ENCODE results near the gene CMSS1. TPM values are rescaled to one million over a fixed set of nuclear protein-coding genes. Genes with fewer than 3 reads are reported as not detected.

Gene CMSS1
- total RNA-seq, 4 donors from 2014 or later, result 9.2 to 18.5 (median 12.9) TPM

GRCh38 chr3:99845331-99845730, 27.7 kb downstream of the CMSS1 start:
- Histone ChIP-seq H3K4me3 (no peak overlapping the region), H3K9me3 (no peaks in the 10 kb centered on the region), H3K4me1 (peaks cover 0 to 42% (median 8%) of the 10 kb centered on the region in 3 donors), H3K27me3 (no peaks in the 10 kb centered on the region), H3K27ac (peak overlapping the region in 3 of 4 donors; percentile 75 to 79 (median 78)), H3K36me3 (peaks cover 0 to 2% (median 0%) of the 10 kb centered on the region in 3 donors)
- no peak for DNase-seq
- 63 to 70% methylated on average over 4 of the region's 4 CpGs for WGBS, 2 donors
- TF ChIP-seq, protein P1, sequence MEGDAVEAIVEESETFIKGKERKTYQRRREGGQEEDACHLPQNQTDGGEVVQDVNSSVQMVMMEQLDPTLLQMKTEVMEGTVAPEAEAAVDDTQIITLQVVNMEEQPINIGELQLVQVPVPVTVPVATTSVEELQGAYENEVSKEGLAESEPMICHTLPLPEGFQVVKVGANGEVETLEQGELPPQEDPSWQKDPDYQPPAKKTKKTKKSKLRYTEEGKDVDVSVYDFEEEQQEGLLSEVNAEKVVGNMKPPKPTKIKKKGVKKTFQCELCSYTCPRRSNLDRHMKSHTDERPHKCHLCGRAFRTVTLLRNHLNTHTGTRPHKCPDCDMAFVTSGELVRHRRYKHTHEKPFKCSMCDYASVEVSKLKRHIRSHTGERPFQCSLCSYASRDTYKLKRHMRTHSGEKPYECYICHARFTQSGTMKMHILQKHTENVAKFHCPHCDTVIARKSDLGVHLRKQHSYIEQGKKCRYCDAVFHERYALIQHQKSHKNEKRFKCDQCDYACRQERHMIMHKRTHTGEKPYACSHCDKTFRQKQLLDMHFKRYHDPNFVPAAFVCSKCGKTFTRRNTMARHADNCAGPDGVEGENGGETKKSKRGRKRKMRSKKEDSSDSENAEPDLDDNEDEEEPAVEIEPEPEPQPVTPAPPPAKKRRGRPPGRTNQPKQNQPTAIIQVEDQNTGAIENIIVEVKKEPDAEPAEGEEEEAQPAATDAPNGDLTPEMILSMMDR (IDR thresholded peaks at IDR 0.05), result no peak
- TF ChIP-seq POLR2A (IDR thresholded peaks at IDR 0.05), result no peak
- intact Hi-C loops (cut with DNase I), result loop anchor here (10.0 kb wide), 1 partner anchor 219 kb away; no protein-coding TSS in a partner anchor

DNA sequence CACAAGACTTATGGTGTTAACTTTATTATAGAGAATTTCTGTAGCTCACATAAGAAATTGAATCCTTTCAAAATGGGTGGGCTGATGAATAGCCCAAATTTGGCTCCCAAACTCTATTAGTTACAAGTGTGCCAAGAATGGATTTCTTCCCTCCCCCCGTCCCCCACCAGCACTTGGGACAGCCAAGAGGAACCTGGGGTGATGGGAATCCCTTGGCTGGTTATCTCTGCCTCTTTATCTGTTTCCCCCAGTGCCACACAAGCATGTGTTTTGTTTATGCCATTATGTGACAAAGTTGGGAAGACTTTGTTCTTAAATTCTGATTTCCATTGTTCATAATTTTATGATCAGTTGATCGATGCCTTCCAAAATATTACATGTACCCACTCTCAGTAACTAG, 28.3 kb downstream of the CMSS1 start:
- no peak for TF ChIP-seq POLR2A (IDR thresholded peaks at IDR 0.05)
- TF ChIP-seq, protein P1 (IDR thresholded peaks at IDR 0.05), result no peak
- intact Hi-C loops (cut with DNase I), result loop anchor here (10.0 kb wide), 1 partner anchor 219 kb away; no protein-coding TSS in a partner anchor
- H3K4me3 ChIP-seq, result no peak overlapping the region
- H3K27me3 ChIP-seq, result no peaks in the 10 kb centered on the region
- peaks cover 0 to 6% (median 0%) of the 10 kb centered on the region in 3 donors for H3K36me3 ChIP-seq
- peak overlapping the region in 3 of 4 donors; percentile 75 to 79 (median 78) for H3K27ac ChIP-seq
- peaks cover 0 to 42% (median 8%) of the 10 kb centered on the region in 3 donors for H3K4me1 ChIP-seq
- WGBS, 2 donors, result 47 to 74% methylated on average over 1 to 2 of the region's 2 CpGs
- no peak for DNase-seq
- no peaks in the 10 kb centered on the region for H3K9me3 ChIP-seq

GRCh38 chr3:99846477-99847160, 29.0 kb downstream of the CMSS1 start:
- no peaks in the 10 kb centered on the region for H3K9me3 ChIP-seq
- TF ChIP-seq, protein P1 (IDR thresholded peaks at IDR 0.05), result no peak
- TF ChIP-seq POLR2A (IDR thresholded peaks at IDR 0.05), result no peak
- no peak overlapping the region for H3K4me3 ChIP-seq
- DNase-seq, result no peak
- peak overlapping the region in 3 of 4 donors; percentile 75 to 79 (median 78) for H3K27ac ChIP-seq
- peaks cover 0 to 6% (median 0%) of the 10 kb centered on the region in 3 donors for H3K36me3 ChIP-seq
- H3K27me3 ChIP-seq, result no peaks in the 10 kb centered on the region
- peaks cover 0 to 42% (median 8%) of the 10 kb centered on the region in 3 donors for H3K4me1 ChIP-seq
- intact Hi-C loops (cut with DNase I), result loop anchor here (10.0 kb wide), 1 partner anchor 218 kb away; no protein-coding TSS in a partner anchor
- WGBS, 2 donors, result 35 to 53% methylated on average over 6 of the region's 6 CpGs

- peaks cover 0 to 6% (median 0%) of the 10 kb centered on the region in 3 donors for H3K36me3 ChIP-seq
- peaks cover 0 to 35% (median 8%) of the 10 kb centered on the region in 3 donors for H3K4me1 ChIP-seq
- DNase-seq, result no peak
- H3K4me3 ChIP-seq, result no peak overlapping the region
- no peaks in the 10 kb centered on the region for H3K9me3 ChIP-seq
- TF ChIP-seq, protein P1 (IDR thresholded peaks at IDR 0.05), result no peak
- no peak for TF ChIP-seq POLR2A (IDR thresholded peaks at IDR 0.05)
- peak overlapping the region in 3 of 4 donors; percentile 8 to 30 (median 18) for H3K27ac ChIP-seq
- H3K27me3 ChIP-seq, result no peaks in the 10 kb centered on the region
- 85 to 93% methylated on average over 6 of the region's 6 CpGs for WGBS, 2 donors
- intact Hi-C loops (cut with DNase I), result loop anchor here (10.0 kb wide), 1 partner anchor 216 kb away; no protein-coding TSS in a partner anchor
Observed at GRCh38 chr3:99848433-99848832, 30.8 kb downstream of the CMSS1 start.

DNA sequence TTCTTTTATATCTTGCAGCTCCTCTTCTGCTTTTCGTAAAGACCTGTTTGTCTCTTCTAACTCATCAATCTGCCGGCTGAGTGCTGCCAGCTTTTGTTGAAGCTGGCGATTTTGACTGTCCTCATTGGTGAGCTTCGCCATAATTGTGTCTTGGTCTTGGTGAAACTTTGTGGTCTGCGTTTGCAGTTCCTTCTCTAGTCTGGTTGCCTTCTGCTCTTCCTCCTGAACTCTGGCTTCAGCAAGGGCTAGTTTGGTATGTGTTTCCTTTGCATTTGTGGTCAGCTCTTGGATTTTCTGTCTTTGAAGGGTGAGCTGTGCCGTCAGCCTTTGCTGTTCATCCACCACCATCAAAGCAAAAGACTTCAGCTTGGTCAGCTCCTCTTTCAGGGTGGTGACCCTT, 32.9 kb downstream of the CMSS1 start:
- Histone ChIP-seq H3K27me3 (no peaks in the 10 kb centered on the region), H3K4me1 (peaks cover 0 to 13% (median 4%) of the 10 kb centered on the region in 3 donors), H3K27ac (no peak overlapping the region), H3K4me3 (no peak overlapping the region), H3K36me3 (peaks cover 0 to 6% (median 0%) of the 10 kb centered on the region in 3 donors), H3K9me3 (no peaks in the 10 kb centered on the region)
- DNase-seq, result no peak
- 88 to 90% methylated on average over 6 of the region's 6 CpGs for WGBS, 2 donors
- intact Hi-C loops (cut with DNase I), result no loop called here
- TF ChIP-seq POLR2A (IDR thresholded peaks at IDR 0.05), result no peak
- TF ChIP-seq, protein P1 (IDR thresholded peaks at IDR 0.05), result no peak
